Right cardiac atrium (tissue), 5 donors: ENCODE data around the gene TIGD1. TPM values are rescaled to one million over a fixed set of nuclear protein-coding genes. Genes with fewer than 3 reads are reported as not detected.
A peak's percentile ranks its signal among the peaks of the same experiment; 100 is the strongest.

Experiments used
- ATAC-seq, 2 donors: fragments of 200-7000 bp; cut with Tn5 transposase; one replicate each; pipeline versions ENCODE4 v1.8.0 to v1.9.1; 2020; ENCODE audit warnings: moderate library complexity in 2 of 2, mild to moderate bottlenecking in 1 of 2
- DNase-seq, 3 donors: peaks; one replicate each; pipeline ENCODE4 v3.0.0-alpha.2; 2020
- H3K27ac ChIP-seq: one replicate; pipeline ENCODE4 v1.5.1; 2013; ENCODE audit warnings: mild to moderate bottlenecking, low read length, control low read depth, moderate library complexity
- H3K27me3 ChIP-seq: one replicate; pipeline ENCODE4 v1.6.1; 2013; ENCODE audit not compliant: control insufficient read depth, insufficient read depth
- H3K4me1 ChIP-seq: one replicate; pipeline ENCODE4 v1.6.1; 2013; ENCODE audit warnings: low read length; ENCODE audit not compliant: control insufficient read depth, insufficient read depth
- H3K4me3 ChIP-seq: one replicate; pipeline ENCODE4 v1.5.1; 2013; ENCODE audit warnings: low read length, control low read depth
- H3K9me3 ChIP-seq: one replicate; pipeline ENCODE4 v1.6.1; 2013; ENCODE audit warnings: low read length; ENCODE audit not compliant: control insufficient read depth
- WGBS: extraction: QIAGEN DNeasy Blood & Tissue Kit; methylation state at CpG from one replicate; pipeline ENCODE4 v1.1.7; 2013; 5-methylcytosine and 5-hydroxymethylcytosine counted together
- intact Hi-C, 4 donors: fragments of 100-400 bp; cut with DNase I; formaldehyde crosslinking; loops; one replicate each; pipeline versions ENCODE4 v1.11.0 to v1.14.0; 2022 to 2023
- long read RNA-seq, 4 donors: library from polyadenylated mRNA; unstranded; transcript quantifications; one replicate each; pipeline ENCODE4 v2.0.0, GENCODE V29; 2020 to 2021
- polyA plus RNA-seq: library from polyadenylated mRNA; stranded (reverse); fragments of 200-250 nt; gene quantifications from one replicate; pipeline ENCODE4 v1.2.3, GENCODE V29; 2013
- total RNA-seq, 4 donors: library from RNA; stranded (reverse); fragmentation: NEBNext Ultra II Directional; extraction: Animal tissue kit (Norgen Biotek cat#: 25700); gene quantifications; one replicate each; pipeline ENCODE4 v1.2.1, GENCODE V29; 2021
- donor health status: healthy with polysubstance abuse.
- donor health status: DM: no; HTN: yes; CAD: no.
- donor health status: DM: no; HTN: no; CAD: no.
- donor health status: DM: no; HTN: yes; CAD: no; lungs with severe emphysema.
- donor health status: DM: yes; HTN: yes; CAD: no.

The TIGD1 gene
- total RNA-seq (1 to 10 TPM; 2.6 to 3.3 (median 3.2) TPM), polyA plus RNA-seq (1.9 TPM)
- long read RNA-seq, donor 1, partial matches to known transcripts, result 0 of 1 reads
- long read RNA-seq, donor 1, other reads (novel, unspliced or antisense), result 0 of 1 reads
- long read RNA-seq, donor 2, partial matches to known transcripts, result 0 of 2 reads
- long read RNA-seq, donor 2, other reads (novel, unspliced or antisense), result 0 of 2 reads
- long read RNA-seq, donor 3, transcript TIGD1-201 (1 exons, 2,623 nt), result major isoform, 8 of 8 reads
- long read RNA-seq, donor 3, partial matches to known transcripts, result 0 of 8 reads
- long read RNA-seq, donor 3, other reads (novel, unspliced or antisense), result 0 of 8 reads
- long read RNA-seq, donor 4, partial matches to known transcripts, result 0 of 1 reads
- long read RNA-seq, donor 4, other reads (novel, unspliced or antisense), result 0 of 1 reads

- ATAC-seq, result peak; percentile 98
Measured at GRCh38 chr2:232550354-232551249, at the start of gene TIGD1, which contains the start of gene EIF4E2. TIGD1 (minus strand) TSS chr2:232550557; CDS start chr2:232549882, 675 bp downstream. EIF4E2 (plus strand) TSS chr2:232550689; CDS start chr2:232550725, 36 bp downstream.

GRCh38 chr2:232598293-232598692 is 47.9 kb upstream of the TIGD1 start:
- H3K27me3 ChIP-seq, result no peaks in the 10 kb centered on the region
- no peak overlapping the region for H3K4me3 ChIP-seq
- 84% methylated on average over 4 of the region's 4 CpGs for WGBS
- H3K9me3 ChIP-seq, result no peaks in the 10 kb centered on the region
- ATAC-seq, result no peak
- intact Hi-C loops, result no loop called here
- DNase-seq, result no peak
- H3K27ac ChIP-seq, result no peak overlapping the region
- no peaks in the 10 kb centered on the region for H3K4me1 ChIP-seq

More at GRCh38 chr2:232550354-232551249, at the start of gene TIGD1, which contains the start of gene EIF4E2:
- peak; percentile 95 to 98 (median 98) for DNase-seq
- H3K4me1 ChIP-seq, result no peaks in the 10 kb centered on the region
- WGBS, result under 1% methylated on average over 81 of the region's 81 CpGs
- no peaks in the 10 kb centered on the region for H3K9me3 ChIP-seq
- peak within 1 kb of the TSS; percentile 96 for H3K27ac ChIP-seq
- H3K4me3 ChIP-seq, result peak within 1 kb of the TSS; percentile 86
- H3K27me3 ChIP-seq, result no peaks in the 10 kb centered on the region
- intact Hi-C loops, result no loop called here

GRCh38 chr2:232597362-232598079 is 47.2 kb upstream of the TIGD1 start:
- no peaks in the 10 kb centered on the region for H3K4me1 ChIP-seq
- H3K9me3 ChIP-seq, result no peaks in the 10 kb centered on the region
- no peak overlapping the region for H3K27ac ChIP-seq
- H3K4me3 ChIP-seq, result no peak overlapping the region
- no peak for ATAC-seq
- no peaks in the 10 kb centered on the region for H3K27me3 ChIP-seq
- DNase-seq, result no peak
- 81% methylated on average over 7 of the region's 7 CpGs for WGBS
- intact Hi-C loops, result no loop called here

GRCh38 chr2:232593982-232594381 is 43.6 kb upstream of the TIGD1 start:
- DNase-seq (no peak), ATAC-seq (no peak)
- H3K4me1 ChIP-seq, result no peaks in the 10 kb centered on the region
- 79% methylated on average over 7 of the region's 7 CpGs for WGBS
- H3K4me3 ChIP-seq, result no peak overlapping the region
- no peaks in the 10 kb centered on the region for H3K27me3 ChIP-seq
- intact Hi-C loops, result no loop called here
- no peak overlapping the region for H3K27ac ChIP-seq
- H3K9me3 ChIP-seq, result no peaks in the 10 kb centered on the region

- WGBS, result 87% methylated on average over 3 of the region's 3 CpGs
- peak; percentile 11 to 39 for ATAC-seq
- DNase-seq, result no peak
- Histone ChIP-seq H3K27ac (no peak overlapping the region), H3K4me1 (peaks cover 2% of the 10 kb centered on the region), H3K4me3 (no peak overlapping the region), H3K9me3 (no peaks in the 10 kb centered on the region), H3K27me3 (no peaks in the 10 kb centered on the region)
- intact Hi-C loops, result no loop called here
Measured at GRCh38 chr2:232592772-232593395, 42.5 kb upstream of the TIGD1 start.

- no peaks in the 10 kb centered on the region for H3K9me3 ChIP-seq
- H3K4me3 ChIP-seq, result no peak overlapping the region
- peaks cover 2% of the 10 kb centered on the region for H3K4me1 ChIP-seq
- H3K27ac ChIP-seq, result no peak overlapping the region
- 76% methylated on average over 18 of the region's 18 CpGs for WGBS
- intact Hi-C loops, result no loop called here
- no peaks in the 10 kb centered on the region for H3K27me3 ChIP-seq
- DNase-seq, result peak; percentile 48 to 81 (median 73)
- peak; percentile 66 to 74 for ATAC-seq
Measured at GRCh38 chr2:232588680-232589585, 38.6 kb upstream of the TIGD1 start.

GRCh38 chr2:232588031-232588430 is 37.7 kb upstream of the TIGD1 start:
- intact Hi-C loops, result no loop called here
- 91% methylated on average over 8 of the region's 8 CpGs for WGBS
- no peak for DNase-seq
- Histone ChIP-seq H3K27me3 (no peaks in the 10 kb centered on the region), H3K4me3 (no peak overlapping the region), H3K27ac (no peak overlapping the region), H3K9me3 (no peaks in the 10 kb centered on the region), H3K4me1 (peaks cover 2% of the 10 kb centered on the region)
- peak; percentile 5 to 11 for ATAC-seq

- H3K27me3 ChIP-seq, result no peaks in the 10 kb centered on the region
- H3K9me3 ChIP-seq, result no peaks in the 10 kb centered on the region
- intact Hi-C loops, result no loop called here
- 75% methylated on average over 7 of the region's 7 CpGs for WGBS
- peak; percentile 8 to 29 for ATAC-seq
- H3K4me1 ChIP-seq, result peaks cover 2% of the 10 kb centered on the region
- no peak for DNase-seq
- H3K4me3 ChIP-seq, result no peak overlapping the region
- no peak overlapping the region for H3K27ac ChIP-seq
Measured at GRCh38 chr2:232587512-232587911, 37.2 kb upstream of the TIGD1 start.

GRCh38 chr2:232586943-232587505 is 36.7 kb upstream of the TIGD1 start:
- H3K27ac ChIP-seq, result no peak overlapping the region
- ATAC-seq, result no peak
- no peaks in the 10 kb centered on the region for H3K27me3 ChIP-seq
- no peak overlapping the region for H3K4me3 ChIP-seq
- WGBS, result 77% methylated on average over 5 of the region's 5 CpGs
- no peak for DNase-seq
- intact Hi-C loops, result no loop called here
- no peaks in the 10 kb centered on the region for H3K9me3 ChIP-seq
- peaks cover 2% of the 10 kb centered on the region for H3K4me1 ChIP-seq
